Cardiac muscle cell (in vitro differentiated cells and primary cell): ENCODE data around the gene EFCAB10. TPM values are rescaled to one million over a fixed set of nuclear protein-coding genes. Genes with fewer than 3 reads are reported as not detected.

ENCODE experiments used
- DNase-seq, 2 donors: peaks; one replicate each; pipeline versions ENCODE4 v3.0.0 to v3.0.0-alpha.2; 2010 to 2017; ENCODE audit warnings: low read depth in 1 of 2, low spot score in 1 of 2
- H3K27ac ChIP-seq: fragments of 200-600 bp; sonication (generic); 2 replicates; pipeline ENCODE4 v1.5.1; 2016
- H3K27me3 ChIP-seq: fragments of 200-600 bp; sonication (generic); 2 replicates; pipeline ENCODE4 v1.6.0; 2016; ENCODE audit warnings: control low read depth
- H3K36me3 ChIP-seq: fragments of 200-600 bp; sonication (generic); 2 replicates; pipeline ENCODE4 v1.5.1; 2016; ENCODE audit warnings: control low read depth
- H3K4me1 ChIP-seq: fragments of 200-600 bp; sonication (generic); 2 replicates; pipeline ENCODE4 v1.8.1; 2017; ENCODE audit warnings: low read depth, mild to moderate bottlenecking, mixed run types
- H3K4me3 ChIP-seq: fragments of 200-600 bp; sonication (generic); 2 replicates; pipeline ENCODE4 v1.5.1; 2016; ENCODE audit warnings: mild to moderate bottlenecking
- H3K9me3 ChIP-seq: fragments of 200-600 bp; sonication (generic); 2 replicates; pipeline ENCODE4 v1.5.1; 2017; ENCODE audit warnings: low read depth, mild to moderate bottlenecking, control low read depth
- CTCF ChIP-seq: IDR thresholded peaks from 2 replicates; pipeline ENCODE4 v1.5.1; 2012; ENCODE audit warnings: low read depth, mild to moderate bottlenecking, low read length
- polyA plus RNA-seq: library from polyadenylated mRNA; unstranded; fragments of >200 nt; fragmentation: Nextera tagmentation; extraction: Ambion mirVana; gene quantifications from 2 replicates; pipeline ENCODE4 v1.2.1, GENCODE V29; 2016
- total RNA-seq: library from RNA; depleted of rRNA; stranded (reverse); fragments of >200 nt; gene quantifications from 2 replicates; pipeline ENCODE4 v1.2.3, GENCODE V29; 2016

EFCAB10 gene
- total and polyA plus RNA-seq, 2 experiments from 2014 or later = 0.57 TPM; not detected in 1

GRCh38 chr7:105577251-105577650 lies 4.0 kb downstream of the EFCAB10 start:
- no peaks in the 10 kb centered on the region for H3K9me3 ChIP-seq
- no peaks in the 10 kb centered on the region for H3K27me3 ChIP-seq
- no peaks in the 10 kb centered on the region for H3K4me1 ChIP-seq
- TF ChIP-seq CTCF = no peak
- H3K27ac ChIP-seq = no peak overlapping the region
- no peak overlapping the region for H3K4me3 ChIP-seq
- H3K36me3 ChIP-seq = no peaks in the 10 kb centered on the region
- no peak for DNase-seq

GRCh38 chr7:105571891-105572290 lies 9.4 kb downstream of the EFCAB10 start:
- no peaks in the 10 kb centered on the region for H3K9me3 ChIP-seq
- no peaks in the 10 kb centered on the region for H3K4me1 ChIP-seq
- H3K27ac ChIP-seq = no peak overlapping the region
- no peak for TF ChIP-seq CTCF
- H3K4me3 ChIP-seq = no peak overlapping the region
- no peak for DNase-seq
- H3K36me3 ChIP-seq = peaks cover 10% of the 10 kb centered on the region
- H3K27me3 ChIP-seq = no peaks in the 10 kb centered on the region

- Histone ChIP-seq H3K27ac (no peak overlapping the region), H3K27me3 (no peaks in the 10 kb centered on the region), H3K9me3 (no peaks in the 10 kb centered on the region), H3K36me3 (peaks cover 46% of the 10 kb centered on the region), H3K4me1 (no peaks in the 10 kb centered on the region), H3K4me3 (no peak overlapping the region)
- no peak for DNase-seq
- TF ChIP-seq CTCF = no peak
These were observed 13.5 kb downstream of the EFCAB10 start for GRCh38 chr7:105567821-105568220.

GRCh38 chr7:105567024-105567423 lies 14.3 kb downstream of the EFCAB10 start:
- H3K4me1 ChIP-seq = no peaks in the 10 kb centered on the region
- no peak for DNase-seq
- H3K9me3 ChIP-seq = no peaks in the 10 kb centered on the region
- H3K36me3 ChIP-seq = peaks cover 48% of the 10 kb centered on the region
- TF ChIP-seq CTCF = no peak
- no peaks in the 10 kb centered on the region for H3K27me3 ChIP-seq
- no peak overlapping the region for H3K4me3 ChIP-seq
- no peak overlapping the region for H3K27ac ChIP-seq

GRCh38 chr7:105565190-105565589 lies 16.1 kb downstream of the EFCAB10 start:
- Histone ChIP-seq H3K27me3 (no peaks in the 10 kb centered on the region), H3K27ac (no peak overlapping the region), H3K4me3 (no peak overlapping the region), H3K36me3 (peaks cover 56% of the 10 kb centered on the region), H3K9me3 (no peaks in the 10 kb centered on the region), H3K4me1 (no peaks in the 10 kb centered on the region)
- TF ChIP-seq CTCF = no peak
- no peak for DNase-seq

- H3K27ac ChIP-seq = no peak overlapping the region
- no peak overlapping the region for H3K4me3 ChIP-seq
- no peak for DNase-seq
- TF ChIP-seq CTCF = no peak
- no peaks in the 10 kb centered on the region for H3K4me1 ChIP-seq
- H3K36me3 ChIP-seq = peaks cover 57% of the 10 kb centered on the region
- no peaks in the 10 kb centered on the region for H3K9me3 ChIP-seq
- H3K27me3 ChIP-seq = no peaks in the 10 kb centered on the region
These were observed 21.4 kb downstream of the EFCAB10 start for GRCh38 chr7:105559926-105560325.
